Activated CD8-positive, alpha-beta memory T cell treated with anti-CD3 and anti-CD28 coated beads, Interleukin-2, amount 50 U/mL, for 48 hours (primary cell): Measurements from ENCODE around the gene RIMKLB.
"Not testable (repeated sequence)": the region's sequence is repeated elsewhere in the genome, so short reads cannot be mapped to it uniquely, and the experiment has no call there.

Experiments
- DNase-seq: peaks from one replicate; pipeline ENCODE4 v3.0.0-alpha.2; 2020

RIMKLB gene

DNA sequence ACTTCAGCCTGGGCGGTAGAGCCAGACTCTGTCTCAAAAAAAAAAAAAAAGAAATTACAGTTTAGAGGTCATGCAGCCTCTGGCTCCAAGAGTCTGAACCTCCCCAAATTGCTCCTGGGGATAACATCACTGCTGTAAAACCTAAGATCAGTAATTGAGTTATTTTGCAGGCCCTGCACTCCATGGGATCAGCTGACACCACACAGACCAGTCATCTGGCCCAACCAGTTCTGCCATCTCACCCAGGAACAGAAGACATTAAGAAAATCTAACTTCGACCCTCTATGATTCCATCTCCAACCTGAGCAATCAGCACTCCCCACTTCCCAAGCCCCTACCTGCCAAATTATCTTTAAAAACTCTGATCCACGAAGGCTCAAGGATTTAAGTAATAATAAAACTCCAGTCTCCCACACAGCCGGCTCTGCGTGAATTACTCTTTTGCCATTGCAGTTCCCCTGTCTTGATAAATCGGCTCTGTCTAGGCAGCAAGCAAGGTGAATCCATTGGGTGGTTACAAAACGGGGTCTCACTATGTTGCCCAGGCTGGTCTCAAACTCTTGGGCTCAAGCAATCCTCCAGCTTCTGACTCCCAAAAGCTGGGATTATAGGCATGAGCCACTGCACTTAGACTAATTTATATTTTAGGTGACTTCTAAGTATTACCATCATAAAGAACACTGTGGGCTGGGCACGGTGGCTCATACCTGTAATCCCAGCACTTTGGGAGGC lies 123.1 kb downstream of the RIMKLB start:
- DNase-seq, result not testable (repeated sequence)

GRCh38 chr12:8821591-8821990 lies 123.8 kb downstream of the RIMKLB start:
- DNase-seq, result no peak

DNA sequence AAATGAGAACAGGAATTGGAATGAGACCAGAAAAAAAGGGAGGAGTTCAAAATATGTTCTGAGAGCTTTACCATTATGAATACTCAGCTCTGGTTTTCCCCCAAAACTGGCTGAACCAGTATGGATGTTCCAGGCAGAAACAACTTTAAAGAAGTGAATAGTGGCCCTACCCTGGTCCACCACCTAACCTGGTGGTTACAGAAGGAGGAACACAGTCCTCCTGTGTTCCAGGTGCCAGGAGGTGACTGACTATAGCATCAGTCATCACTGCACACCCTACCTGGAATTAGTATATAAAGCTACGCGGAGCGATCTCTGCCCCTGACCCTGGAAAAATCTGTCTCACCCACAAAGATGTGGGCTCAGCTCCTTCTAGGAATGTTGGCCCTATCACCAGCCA lies 124.5 kb downstream of the RIMKLB start, which contains the start of gene A2ML1:
A2ML1 (plus strand) TSS at position 324 of the 400 bp plus-strand sequence; CDS start at position 355, 31 bp downstream.
- DNase-seq, result no peak

- DNase-seq, result no peak
These were observed 125.9 kb downstream of the RIMKLB start for GRCh38 chr12:8823565-8824300.

GRCh38 chr12:8827551-8828256 lies 129.9 kb downstream of the RIMKLB start:
- DNase-seq, result no peak

- DNase-seq, result no peak
These were observed 130.7 kb downstream of the RIMKLB start for GRCh38 chr12:8828257-8829124.

DNA sequence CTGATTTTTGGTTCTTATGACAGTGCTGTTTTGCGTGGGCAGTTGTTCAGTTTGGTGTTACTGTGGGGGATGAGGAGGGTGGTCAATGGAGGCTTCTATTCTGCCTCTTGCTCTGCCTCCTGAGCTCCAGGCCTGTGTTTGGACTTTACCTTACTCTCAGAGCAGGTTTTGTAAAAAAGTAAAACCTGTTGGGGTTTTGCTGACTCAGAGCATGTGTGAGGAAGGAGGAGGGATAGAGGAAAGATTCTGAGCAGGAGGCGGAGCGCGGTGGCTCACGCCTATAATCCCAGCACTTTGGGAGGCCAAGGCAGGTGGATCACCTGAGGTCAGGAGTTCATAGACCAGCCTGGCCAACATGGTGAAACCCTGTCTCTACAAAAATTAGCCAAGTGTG lies 131.3 kb downstream of the RIMKLB start:
- no peak for DNase-seq

DNA sequence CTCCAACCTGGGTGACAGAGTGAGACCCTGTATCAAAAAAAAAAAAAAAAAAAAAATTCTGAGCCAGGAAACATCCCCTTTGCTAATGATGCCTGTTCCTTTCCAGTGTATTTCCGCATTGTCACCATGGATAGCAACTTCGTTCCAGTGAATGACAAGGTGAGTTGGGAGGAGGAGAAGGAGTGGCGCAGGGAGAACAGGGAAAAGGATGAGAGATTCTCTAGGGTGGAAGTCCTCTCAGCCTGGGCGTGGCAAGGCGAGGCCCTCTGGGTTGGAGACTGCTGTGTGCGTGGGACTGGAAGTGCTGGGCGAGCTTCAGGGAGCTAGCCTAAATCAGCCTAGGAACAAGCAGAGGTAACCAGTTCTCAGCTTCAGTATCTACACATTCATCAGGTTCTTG lies 131.8 kb downstream of the RIMKLB start:
- DNase-seq, result no peak

GRCh38 chr12:8831116-8831515 lies 133.3 kb downstream of the RIMKLB start:
- DNase-seq, result no peak

DNA sequence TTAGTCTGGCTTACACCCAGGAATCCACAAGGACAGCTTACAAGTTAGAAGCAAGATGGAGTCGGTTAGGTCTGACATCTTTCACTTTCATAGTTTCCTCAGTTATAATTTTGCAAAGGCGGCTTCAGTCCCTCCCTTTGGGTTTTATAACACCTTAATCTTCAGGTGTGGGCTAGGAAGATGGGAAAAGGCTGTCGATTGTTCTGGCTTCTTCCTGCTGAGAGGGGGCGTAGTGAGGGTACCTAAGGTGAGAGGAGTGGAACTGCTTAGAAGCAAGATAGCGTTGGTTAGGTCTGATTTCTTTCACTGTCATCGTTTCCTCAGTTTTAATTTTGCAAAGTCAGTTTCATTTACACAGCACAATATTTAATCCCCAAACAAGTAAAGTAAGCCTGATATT lies 134.7 kb downstream of the RIMKLB start:
- DNase-seq, result no peak
